Measurements from ENCODE around the gene SH2D1A.

GRCh38 chrX:124300405-124300804 is 46.0 kb upstream of the SH2D1A start:
- no peak for TF ChIP-seq NFRKB (IDR thresholded peaks at IDR 0.05)
- no peak for TF ChIP-seq SP1 (IDR thresholded peaks at IDR 0.05)
- TF ChIP-seq ELF4 (IDR thresholded peaks at IDR 0.05): no peak
- TF ChIP-seq SUZ12 (IDR thresholded peaks at IDR 0.05): no peak
- TF ChIP-seq HDGF (IDR thresholded peaks at IDR 0.05; ENCODE audit: borderline replicate concordance): no peak
- no peak for TF ChIP-seq FOXA1 (IDR thresholded peaks at IDR 0.05)
- TF ChIP-seq LEF1 (IDR thresholded peaks at IDR 0.05; ENCODE audit: borderline replicate concordance): no peak
- TF ChIP-seq TARDBP (IDR thresholded peaks at IDR 0.05): no peak
- TF ChIP-seq FOXM1 (IDR thresholded peaks at IDR 0.05; ENCODE audit: borderline replicate concordance): no peak
- no peak for TF ChIP-seq FOXK2 (IDR thresholded peaks at IDR 0.05)
- no peak for TF ChIP-seq CTBP1 (IDR thresholded peaks at IDR 0.05; ENCODE audit: borderline replicate concordance)
- no peak for TF ChIP-seq ARNT (IDR thresholded peaks at IDR 0.05)
- TF ChIP-seq BHLHE40 (IDR thresholded peaks at IDR 0.05; ENCODE audit: borderline replicate concordance): no peak
- TF ChIP-seq PKNOX1 (IDR thresholded peaks at IDR 0.05): no peak

All from HEK293T (cell line).